ENCODE measurements around the gene SGSM2.

- 0 out of 2 replicates have a peak, but pooled peaks have one; percentile 12 for TF ChIP-seq CTCF (CRISPR knock-in tag; IDR thresholded peaks at IDR 0.05)
- TF ChIP-seq ZBTB42 (CRISPR knock-in tag; IDR thresholded peaks at IDR 0.05), result no peak
- no peak for TF ChIP-seq TBL1XR1 (IDR thresholded peaks at IDR 0.05; ENCODE audit: borderline replicate concordance, low read length, partially characterized antibody)
- no peak for TF ChIP-seq CEBPB (IDR thresholded peaks at IDR 0.05; ENCODE audit: borderline replicate concordance, low read depth, low read length)
Measured at GRCh38 chr17:2366747-2367494, 29.6 kb downstream of the SGSM2 start.

Data from HepG2 (cell line).